HEK293 (cell line): Measurements from ENCODE around the gene ARHGAP6.

ENCODE experiments used
- BCL6B ChIP-seq: fragments of 450-650 bp; formaldehyde crosslinking; IDR thresholded peaks from 2 replicates; pipeline ENCODE4 v1.5.1; 2017; ENCODE audit warnings: missing biosample characterization, missing genetic modification characterization
- CTCF ChIP-seq: fragments of 450-650 bp; formaldehyde crosslinking; IDR thresholded peaks from 2 replicates; pipeline ENCODE4 v1.5.1; 2016; ENCODE audit warnings: missing biosample characterization, missing genetic modification characterization
- GFI1B ChIP-seq: fragments of 450-650 bp; formaldehyde crosslinking; IDR thresholded peaks from 2 replicates; pipeline ENCODE4 v1.5.1; 2016; ENCODE audit warnings: missing biosample characterization, missing genetic modification characterization
- PATZ1 ChIP-seq: fragments of 450-650 bp; formaldehyde crosslinking; IDR thresholded peaks from 2 replicates; pipeline ENCODE4 v1.5.1; 2016; ENCODE audit warnings: missing biosample characterization, missing genetic modification characterization
- REST ChIP-seq: fragments of 450-650 bp; formaldehyde crosslinking; IDR thresholded peaks from 2 replicates; pipeline ENCODE4 v1.5.1; 2016; ENCODE audit warnings: missing biosample characterization, missing genetic modification characterization
- SP2 ChIP-seq: fragments of 450-650 bp; formaldehyde crosslinking; IDR thresholded peaks from 2 replicates; pipeline ENCODE4 v1.5.1; 2016; ENCODE audit warnings: missing biosample characterization, missing genetic modification characterization
- ZBTB21 ChIP-seq: fragments of 450-650 bp; formaldehyde crosslinking; IDR thresholded peaks from 2 replicates; pipeline ENCODE4 v1.5.1; 2017; ENCODE audit warnings: missing biosample characterization, missing genetic modification characterization
- ZEB2 ChIP-seq: fragments of 450-650 bp; formaldehyde crosslinking; IDR thresholded peaks from 2 replicates; pipeline ENCODE4 v1.5.1; 2016; ENCODE audit warnings: missing biosample characterization, missing genetic modification characterization
- ZNF184 ChIP-seq: fragments of 450-650 bp; IDR thresholded peaks from 2 replicates; pipeline ENCODE4 v1.5.1; 2018; ENCODE audit warnings: missing biosample characterization, mild to moderate bottlenecking, missing genetic modification characterization
- ZNF654 ChIP-seq: fragments of 450-650 bp; formaldehyde crosslinking; IDR thresholded peaks from 2 replicates; pipeline ENCODE4 v1.5.1; 2016; ENCODE audit warnings: low read depth, missing biosample characterization, missing genetic modification characterization
- ZNF707 ChIP-seq: fragments of 450-650 bp; formaldehyde crosslinking; IDR thresholded peaks from 2 replicates; pipeline ENCODE4 v1.5.1; 2016; ENCODE audit warnings: missing biosample characterization, missing genetic modification characterization
- TF ChIP-seq, protein P1 (sequence below): fragments of 450-650 bp; formaldehyde crosslinking; IDR thresholded peaks from 2 replicates; pipeline ENCODE4 v1.5.1; 2016; ENCODE audit warnings: missing biosample characterization, missing genetic modification characterization
- TF ChIP-seq, protein P2 (sequence below): fragments of 450-650 bp; formaldehyde crosslinking; optimal IDR thresholded peaks from 2 replicates; pipeline ENCODE3; 2016; ENCODE audit warnings: missing biosample characterization, mild to moderate bottlenecking, missing genetic modification characterization

GRCh38 chrX:11460347-11460746 lies 205.4 kb downstream of the ARHGAP6 start:
- TF ChIP-seq CTCF (tag by site-specific recombination), result no peak
- TF ChIP-seq, protein P1, sequence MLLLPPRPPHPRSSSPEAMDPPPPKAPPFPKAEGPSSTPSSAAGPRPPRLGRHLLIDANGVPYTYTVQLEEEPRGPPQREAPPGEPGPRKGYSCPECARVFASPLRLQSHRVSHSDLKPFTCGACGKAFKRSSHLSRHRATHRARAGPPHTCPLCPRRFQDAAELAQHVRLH (tag by site-specific recombination), result no peak
- TF ChIP-seq PATZ1 (tag by site-specific recombination), result no peak
- no peak for TF ChIP-seq BCL6B (tag by site-specific recombination)
- no peak for TF ChIP-seq ZNF184 (tag by site-specific recombination)
- TF ChIP-seq, protein P2, sequence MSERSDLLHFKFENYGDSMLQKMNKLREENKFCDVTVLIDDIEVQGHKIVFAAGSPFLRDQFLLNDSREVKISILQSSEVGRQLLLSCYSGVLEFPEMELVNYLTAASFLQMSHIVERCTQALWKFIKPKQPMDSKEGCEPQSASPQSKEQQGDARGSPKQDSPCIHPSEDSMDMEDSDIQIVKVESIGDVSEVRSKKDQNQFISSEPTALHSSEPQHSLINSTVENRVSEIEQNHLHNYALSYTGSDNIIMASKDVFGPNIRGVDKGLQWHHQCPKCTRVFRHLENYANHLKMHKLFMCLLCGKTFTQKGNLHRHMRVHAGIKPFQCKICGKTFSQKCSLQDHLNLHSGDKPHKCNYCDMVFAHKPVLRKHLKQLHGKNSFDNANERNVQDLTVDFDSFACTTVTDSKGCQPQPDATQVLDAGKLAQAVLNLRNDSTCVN (tag by site-specific recombination), result no peak
- no peak for TF ChIP-seq ZNF654
- TF ChIP-seq ZBTB21 (tag by site-specific recombination), result no peak
- TF ChIP-seq SP2 (tag by site-specific recombination), result no peak
- TF ChIP-seq ZNF707 (tag by site-specific recombination), result no peak
- no peak for TF ChIP-seq REST (tag by site-specific recombination)
- no peak for TF ChIP-seq GFI1B (tag by site-specific recombination)
- TF ChIP-seq ZEB2 (tag by site-specific recombination), result no peak
